ENCODE results near the gene SLC16A5.
A peak's percentile ranks its signal among the peaks of the same experiment; 100 is the strongest.

Gene SLC16A5

GRCh38 chr17:75087182-75087557 lies 584 bp upstream of the SLC16A5 start:
- DNase-seq = no peak

DNA sequence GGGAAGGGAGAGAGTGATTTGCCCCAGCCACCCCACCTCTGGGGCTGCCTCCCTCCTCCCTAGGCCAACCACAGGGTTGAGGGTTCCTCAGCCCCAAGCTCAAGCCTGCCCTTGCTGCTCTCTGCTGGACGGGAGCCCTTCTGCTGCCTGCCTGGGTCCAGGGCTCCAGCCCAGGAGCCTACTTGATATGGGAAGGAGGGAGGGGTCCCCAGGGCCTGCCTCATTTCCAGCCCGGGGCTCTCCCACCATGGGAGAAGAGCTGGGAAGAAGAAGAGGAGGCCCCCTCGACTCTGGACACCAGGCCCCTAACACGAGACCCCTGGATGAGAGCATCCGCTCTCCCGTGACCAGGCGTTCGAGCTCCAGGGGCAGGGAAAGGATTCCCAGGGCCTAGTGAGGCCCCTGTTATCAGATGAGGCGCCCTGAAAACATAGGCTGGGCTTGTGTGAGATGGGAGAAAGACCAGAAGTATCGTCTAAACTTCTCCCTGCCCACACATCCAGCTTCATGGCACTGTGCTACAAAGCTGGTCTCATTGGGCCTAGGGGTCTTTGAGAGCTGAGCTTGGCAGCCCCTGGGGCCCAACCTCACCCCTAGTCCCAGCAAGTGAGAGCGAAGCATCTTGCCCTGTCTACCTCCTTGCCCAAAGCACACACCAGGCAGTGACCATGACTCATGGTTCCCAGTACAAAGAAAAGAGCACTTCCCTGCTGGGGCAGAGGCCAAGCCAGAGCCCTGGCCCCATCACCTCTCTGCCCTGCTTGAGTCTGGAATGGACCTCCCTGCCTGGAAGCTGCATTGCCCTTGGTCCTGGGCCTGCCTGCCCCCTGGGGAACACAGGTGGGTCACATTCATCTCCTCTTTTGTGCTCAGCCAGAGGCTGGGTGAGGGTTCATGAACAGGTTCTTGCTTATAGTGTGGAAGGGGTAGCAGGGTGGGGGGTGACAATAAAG lies 987 bp downstream of the SLC16A5 start:
- DNase-seq = no peak

- no peak for DNase-seq
Observed at GRCh38 chr17:75090871-75091854, 3.4 kb downstream of the SLC16A5 start.

DNA sequence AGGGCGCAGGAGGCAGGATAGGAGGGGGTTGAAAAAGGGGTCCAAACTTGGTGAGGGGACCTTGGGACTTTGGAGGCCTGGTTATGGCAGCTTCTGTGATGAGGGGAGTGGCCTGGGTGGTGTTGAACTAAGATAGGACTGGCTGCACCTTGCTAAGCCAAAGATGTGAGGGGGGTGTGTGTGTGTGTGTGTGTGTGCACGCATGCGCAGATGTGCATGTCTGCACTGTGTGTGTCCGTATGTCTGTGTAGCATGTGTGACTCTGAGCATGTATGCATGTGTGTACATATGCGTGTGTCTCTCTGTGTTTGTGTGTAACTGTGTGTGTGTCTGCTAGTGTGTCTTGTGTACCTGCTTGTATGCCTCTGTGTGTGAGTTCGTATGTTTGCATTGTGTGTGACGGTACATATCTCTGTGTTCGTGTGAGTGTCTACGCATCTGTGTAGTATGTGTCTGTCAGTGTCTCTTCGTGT lies 4.1 kb downstream of the SLC16A5 start:
- DNase-seq = no peak

DNA sequence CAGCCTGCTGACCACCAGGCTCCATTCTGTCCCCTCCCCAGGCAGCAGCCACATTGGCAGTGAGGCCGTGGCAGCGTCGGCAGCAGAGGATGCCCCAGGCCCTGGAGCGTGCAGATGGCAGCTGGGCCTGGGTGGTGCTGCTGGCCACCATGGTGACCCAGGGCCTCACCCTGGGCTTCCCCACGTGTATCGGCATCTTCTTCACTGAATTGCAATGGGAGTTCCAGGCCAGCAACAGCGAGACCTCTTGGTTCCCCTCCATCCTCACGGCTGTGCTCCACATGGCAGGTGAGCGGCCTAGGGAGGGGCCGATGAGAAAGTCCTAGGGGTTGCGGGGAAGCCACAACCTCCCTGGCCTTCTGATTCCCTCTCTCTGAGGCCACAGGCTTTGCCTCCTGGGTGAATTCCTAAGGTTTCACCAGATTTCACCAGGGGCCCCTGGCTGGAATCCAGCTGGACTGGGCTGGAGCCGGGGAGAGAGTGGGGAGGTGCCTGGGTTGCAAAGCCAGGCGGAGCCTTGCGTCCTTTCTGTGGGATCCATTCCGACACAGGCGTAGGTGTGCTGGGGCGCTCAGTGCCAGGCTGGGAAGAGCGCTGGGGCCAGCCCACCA lies 5.9 kb downstream of the SLC16A5 start:
- DNase-seq = no peak

DNA sequence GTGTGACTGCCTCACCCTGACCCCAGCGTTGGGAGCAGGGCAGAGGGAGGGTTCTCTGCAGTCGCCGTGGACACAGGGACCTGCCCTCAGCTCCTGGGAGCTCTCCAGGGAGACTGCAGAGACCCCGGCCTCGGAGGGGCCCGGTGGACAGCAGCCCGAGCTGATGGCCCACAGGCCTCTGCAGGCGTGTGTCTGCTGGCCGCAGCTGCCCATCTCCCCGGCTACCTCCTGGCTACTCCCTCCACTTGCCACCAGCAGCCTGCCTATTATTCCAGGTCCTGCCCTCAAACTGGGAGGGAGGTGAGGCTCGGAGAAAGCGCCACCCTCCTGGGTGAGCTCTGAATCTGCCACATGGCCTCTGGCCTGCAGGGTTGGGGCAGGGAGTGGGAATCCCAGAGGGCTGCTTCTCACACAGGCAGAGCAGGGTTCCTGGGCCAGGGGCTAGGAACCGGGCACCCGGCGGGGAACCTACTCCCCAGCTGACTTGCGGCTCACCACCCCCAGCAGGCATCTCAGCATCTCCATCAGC lies 7.2 kb downstream of the SLC16A5 start:
- no peak for DNase-seq

DNA sequence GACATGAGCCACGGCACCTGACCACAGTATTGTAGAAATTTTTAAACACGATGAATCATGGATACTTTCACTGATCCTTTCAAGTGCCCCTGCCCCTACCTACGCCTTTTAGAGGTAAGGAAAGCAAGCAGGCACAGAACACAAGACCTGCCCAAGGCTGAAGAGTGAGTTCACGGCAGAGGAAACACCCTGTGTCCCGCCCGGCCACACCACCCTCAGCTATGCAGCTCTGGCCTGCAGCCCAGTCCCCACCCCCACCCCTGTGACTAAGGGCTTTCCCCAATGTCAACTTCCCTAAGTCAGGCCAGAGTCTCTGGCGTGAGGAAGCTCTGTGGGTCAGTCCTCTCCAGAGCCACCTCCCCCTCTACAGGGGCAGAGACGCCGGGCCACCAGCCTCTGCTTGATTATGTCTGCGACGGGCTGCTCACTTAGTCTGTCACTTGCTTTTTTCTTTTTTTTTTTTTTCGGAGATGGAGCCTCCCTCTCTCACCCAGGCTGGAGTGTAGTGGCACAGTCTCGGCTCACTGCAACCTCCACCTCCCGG lies 8.4 kb downstream of the SLC16A5 start:
- no peak for DNase-seq

GRCh38 chr17:75097865-75098264 lies 10.1 kb downstream of the SLC16A5 start:
- no peak for DNase-seq

GRCh38 chr17:75098861-75099260 lies 11.1 kb downstream of the SLC16A5 start:
- DNase-seq = no peak

GRCh38 chr17:75099881-75100595 lies 12.3 kb downstream of the SLC16A5 start:
- DNase-seq = no peak

DNA sequence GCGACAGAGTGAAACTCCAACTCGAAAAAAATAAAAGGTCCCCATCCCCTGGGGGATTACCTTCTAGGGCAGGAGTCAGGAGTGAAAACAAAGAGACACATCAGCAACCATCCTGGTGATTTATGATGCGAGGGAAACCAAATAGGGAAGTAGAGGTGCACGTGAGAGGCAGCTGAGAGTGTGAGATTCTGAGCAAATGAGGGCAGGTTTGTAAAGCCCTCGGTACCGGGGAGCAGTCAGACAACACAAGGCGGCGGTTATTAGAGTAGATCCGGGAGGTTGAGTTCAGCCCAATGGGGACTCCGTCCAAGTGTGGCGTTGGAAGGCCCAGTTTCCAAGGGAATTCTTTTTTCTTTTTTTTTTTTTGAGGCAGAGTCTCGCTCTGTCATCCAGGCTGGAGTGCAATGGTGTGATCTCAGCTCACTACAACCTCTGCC lies 14.6 kb downstream of the SLC16A5 start:
- DNase-seq = no peak

GRCh38 chr17:75103601-75104554 lies 16.1 kb downstream of the SLC16A5 start:
- DNase-seq = no peak

DNA sequence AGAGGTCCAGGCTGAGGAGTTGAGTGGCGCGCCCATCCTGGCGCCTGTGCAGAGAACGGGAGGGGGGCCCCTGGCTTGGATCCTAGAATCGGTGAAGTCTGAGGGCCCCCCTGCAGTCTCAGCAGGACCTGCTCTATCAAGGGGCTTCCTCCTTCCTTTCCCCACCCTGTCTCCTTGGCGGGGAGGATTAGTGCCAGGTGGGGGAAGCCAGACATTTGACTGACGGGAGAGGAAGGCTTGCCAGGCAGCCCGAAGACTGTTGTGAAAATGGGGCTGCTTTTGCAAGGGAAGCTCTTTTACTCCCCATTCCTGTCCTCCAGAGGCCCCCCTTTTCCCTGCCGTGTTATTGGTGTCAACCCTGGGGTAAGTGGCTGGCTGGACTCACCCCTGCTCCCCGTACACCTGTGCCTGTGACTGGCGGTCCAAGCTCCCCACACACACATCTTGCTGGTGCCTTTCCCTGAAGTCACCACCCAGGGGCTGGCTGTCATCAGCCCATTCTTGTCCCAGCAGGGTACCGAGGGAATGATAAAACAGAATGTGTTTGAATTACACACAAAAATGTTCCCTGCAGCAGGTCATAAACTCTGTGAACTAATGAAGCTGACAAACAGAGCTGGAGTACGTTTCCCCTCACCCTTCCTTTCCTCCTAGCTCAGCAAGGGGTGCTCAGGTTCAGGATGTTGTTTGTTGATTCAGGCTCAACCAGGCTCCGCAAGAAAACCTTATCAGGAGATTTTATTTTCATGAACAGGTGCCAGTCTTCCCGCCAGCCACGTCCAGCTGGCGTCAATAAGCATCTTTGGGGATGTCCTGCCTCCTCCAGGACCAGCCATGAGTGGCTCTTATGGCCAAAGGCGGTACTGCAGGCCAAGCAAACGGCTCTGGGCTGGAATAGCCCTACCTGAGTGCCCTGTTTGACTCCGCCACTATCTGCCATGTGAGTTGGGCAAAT lies 17.6 kb downstream of the SLC16A5 start:
- no peak for DNase-seq

- no peak for DNase-seq
Observed at GRCh38 chr17:75108193-75108592, 20.4 kb downstream of the SLC16A5 start.

GRCh38 chr17:75109046-75109406 lies 21.3 kb downstream of the SLC16A5 start:
- DNase-seq = no peak

DNA sequence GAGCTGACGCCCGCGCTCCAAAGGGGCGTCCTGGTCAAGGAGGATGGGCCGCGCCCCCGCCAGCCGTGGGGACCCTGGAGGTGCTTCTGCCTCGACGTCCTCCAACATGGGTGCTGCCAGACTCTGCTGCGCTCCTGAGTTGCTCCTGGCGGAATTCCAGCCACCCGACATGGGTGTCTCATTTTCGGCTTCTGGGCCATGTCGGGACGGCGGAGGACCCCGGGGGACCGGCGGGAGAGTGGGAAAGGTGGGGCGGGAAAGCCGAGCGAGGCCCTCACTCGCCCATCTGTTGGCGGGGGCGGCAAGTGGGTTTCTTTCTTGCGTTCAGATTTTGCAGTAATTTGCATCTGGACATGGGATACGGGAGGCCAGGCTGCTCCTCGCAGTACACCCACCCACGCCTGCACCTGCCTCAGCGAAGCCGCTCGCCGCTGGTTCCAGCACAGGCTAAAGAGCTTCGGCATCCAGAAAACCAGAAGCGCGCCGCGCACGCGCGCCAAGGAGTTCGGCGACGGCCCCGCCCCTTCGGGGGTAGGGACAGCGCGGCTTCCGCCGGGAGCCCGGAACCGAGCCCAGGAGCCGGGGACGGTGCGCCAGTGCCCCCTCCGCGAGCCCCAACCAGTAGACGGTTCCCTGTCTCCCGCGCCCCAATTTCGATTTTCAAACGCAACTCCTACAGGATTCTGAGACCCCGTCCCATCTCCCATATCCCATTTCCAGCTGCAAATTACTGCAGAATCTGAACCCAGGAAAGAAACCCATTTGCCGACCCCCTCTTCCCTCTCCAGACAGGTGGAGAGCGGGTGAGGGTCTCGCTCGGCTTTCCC lies 21.9 kb downstream of the SLC16A5 start, which contains the start of gene ARMC7:
ARMC7 (plus strand) TSS at position 563 of the 827 bp plus-strand sequence. CDS start 320 bp downstream, outside the sequence.
- peak; percentile 85 for DNase-seq

DNA sequence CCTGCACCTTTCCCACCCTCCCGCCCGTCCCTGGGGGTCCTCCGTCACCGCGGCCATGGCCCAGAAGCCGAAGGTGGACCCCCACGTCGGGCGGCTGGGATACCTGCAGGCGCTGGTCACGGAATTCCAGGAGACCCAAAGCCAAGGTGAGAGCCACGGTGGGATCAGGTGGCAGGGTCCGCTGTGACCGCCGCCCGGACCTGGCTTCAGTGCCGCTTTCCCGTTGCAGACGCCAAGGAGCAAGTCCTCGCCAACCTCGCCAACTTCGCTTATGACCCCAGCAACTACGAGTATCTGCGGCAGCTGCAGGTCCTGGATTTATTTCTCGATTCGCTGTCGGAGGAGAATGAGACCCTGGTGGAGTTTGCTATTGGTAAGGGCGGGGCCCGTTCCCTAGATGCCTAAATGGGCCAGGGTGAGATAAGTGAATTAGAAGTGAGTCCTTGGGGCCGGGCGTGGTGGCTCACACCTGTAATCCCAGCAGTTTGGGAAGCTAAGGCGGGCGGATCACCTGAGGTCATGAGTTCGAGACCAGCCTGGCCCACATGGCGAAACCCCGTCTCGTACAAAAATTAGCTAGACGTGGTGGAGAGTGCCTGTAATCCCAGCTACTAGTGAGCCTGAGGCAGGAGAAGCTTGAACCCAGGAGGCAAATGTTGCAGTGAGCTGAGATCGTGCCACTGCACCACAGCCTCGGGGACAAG lies 22.6 kb downstream of the SLC16A5 start:
- DNase-seq = no peak
